Smooth muscle cell (in vitro differentiated cells): ENCODE results near the gene FRMPD1. TPM values are rescaled to one million over a fixed set of nuclear protein-coding genes. Genes with fewer than 3 reads are reported as not detected.

Experiments
- DNase-seq: peaks from one replicate; lab custom pipeline; 2025; ENCODE audit not compliant: unreplicated experiment; lab: John Stamatoyannopoulos, UW
- H2AFZ ChIP-seq: fragments of 200-600 bp; sonication (generic); 2 replicates; pipeline ENCODE4 v1.6.0; 2016; ENCODE audit warnings: antibody characterized with exemption, low read depth, mild to moderate bottlenecking
- H3F3A ChIP-seq: fragments of 200-600 bp; sonication (generic); 2 replicates; pipeline ENCODE4 v1.6.0; 2017; ENCODE audit warnings: antibody characterized with exemption, low read depth
- H3K27ac ChIP-seq: fragments of 200-600 bp; sonication (generic); 2 replicates; pipeline ENCODE4 v1.5.1; 2016; ENCODE audit warnings: low read depth, mild to moderate bottlenecking
- H3K27me3 ChIP-seq: fragments of 200-600 bp; sonication (generic); 2 replicates; pipeline ENCODE4 v1.6.1; 2016; ENCODE audit warnings: low read depth, mild to moderate bottlenecking
- H3K36me3 ChIP-seq: fragments of 200-600 bp; sonication (generic); 2 replicates; pipeline ENCODE4 v1.5.1; 2016; ENCODE audit warnings: low read depth
- H3K4me1 ChIP-seq: fragments of 200-600 bp; sonication (generic); 2 replicates; pipeline ENCODE4 v1.5.1; 2016; ENCODE audit warnings: low read depth
- H3K4me2 ChIP-seq: fragments of 200-600 bp; sonication (generic); 2 replicates; pipeline ENCODE4 v1.6.0; 2016; ENCODE audit warnings: mild to moderate bottlenecking
- H3K4me3 ChIP-seq: fragments of 200-600 bp; sonication (generic); 2 replicates; pipeline ENCODE4 v1.5.1; 2016; ENCODE audit warnings: mild to moderate bottlenecking
- H3K79me2 ChIP-seq: fragments of 200-600 bp; sonication (generic); 2 replicates; pipeline ENCODE4 v1.6.0; 2016; ENCODE audit warnings: low read depth, mild to moderate bottlenecking
- H3K9ac ChIP-seq: fragments of 200-600 bp; sonication (generic); 2 replicates; pipeline ENCODE4 v1.6.0; 2016; ENCODE audit warnings: low read depth
- H3K9me3 ChIP-seq: fragments of 200-600 bp; sonication (generic); replicated peaks from 2 replicates; pipeline ENCODE4 v1.5.1; 2016; ENCODE audit warnings: low read depth
- H4K20me1 ChIP-seq: fragments of 200-600 bp; sonication (generic); 2 replicates; pipeline ENCODE4 v1.6.0; 2016; ENCODE audit warnings: low read depth
- CTCF ChIP-seq: fragments of 200-600 bp; sonication (generic); IDR thresholded peaks from 2 replicates; pipeline ENCODE4 v1.5.1; 2017; ENCODE audit warnings: borderline replicate concordance, mild to moderate bottlenecking, antibody characterized with exemption; ENCODE audit not compliant: insufficient read depth, poor library complexity, severe bottlenecking
- WGBS: methylation state at CpG from one replicate; pipeline ENCODE4 v1.1.7; 2016; ENCODE audit warnings: low lambda C conversion rate; 5-methylcytosine and 5-hydroxymethylcytosine counted together
- polyA plus RNA-seq: library from polyadenylated mRNA; unstranded; fragments of >200 nt; fragmentation: Nextera tagmentation; extraction: Ambion mirVana; gene quantifications from 2 replicates; pipeline ENCODE4 v1.2.1, GENCODE V29; 2016
- total RNA-seq: library from RNA; depleted of rRNA; stranded (reverse); fragments of >200 nt; gene quantifications from 2 replicates; pipeline ENCODE4 v1.2.3, GENCODE V29; 2014

Gene FRMPD1
- total and polyA plus RNA-seq, 2 experiments from 2014 or later, result 0.22 TPM; not detected in 1

GRCh38 chr9:37636511-37637448 lies 14.0 kb upstream of the FRMPD1 start:
- no peak for TF ChIP-seq CTCF
- Histone ChIP-seq H3F3A (no peaks in the 10 kb centered on the region), H2AFZ (no peak overlapping the region), H4K20me1 (no peaks in the 10 kb centered on the region), H3K9ac (no peak overlapping the region), H3K4me1 (no peaks in the 10 kb centered on the region), H3K27me3 (peaks cover 6% of the 10 kb centered on the region), H3K79me2 (no peaks in the 10 kb centered on the region), H3K4me2 (no peak overlapping the region), H3K27ac (no peak overlapping the region), H3K4me3 (no peak overlapping the region), H3K9me3 (no peaks in the 10 kb centered on the region), H3K36me3 (no peaks in the 10 kb centered on the region)
- WGBS, result 96% methylated on average over 39 of the region's 39 CpGs
- no peak for DNase-seq

GRCh38 chr9:37639109-37639762 lies 11.5 kb upstream of the FRMPD1 start:
- WGBS, result 75% methylated on average over 4 of the region's 4 CpGs

GRCh38 chr9:37639841-37640240 lies 10.9 kb upstream of the FRMPD1 start:
- H3K4me1 ChIP-seq, result no peaks in the 10 kb centered on the region
- H3K79me2 ChIP-seq, result no peaks in the 10 kb centered on the region
- H2AFZ ChIP-seq, result no peak overlapping the region
- H3K9ac ChIP-seq, result no peak overlapping the region
- WGBS, result 87% methylated on average over 3 of the region's 3 CpGs
- no peaks in the 10 kb centered on the region for H4K20me1 ChIP-seq
- no peak overlapping the region for H3K4me2 ChIP-seq
- TF ChIP-seq CTCF, result no peak
- H3K36me3 ChIP-seq, result no peaks in the 10 kb centered on the region
- H3K4me3 ChIP-seq, result no peak overlapping the region
- no peak for DNase-seq
- no peak overlapping the region for H3K27ac ChIP-seq
- H3K27me3 ChIP-seq, result peaks cover 36% of the 10 kb centered on the region
- no peaks in the 10 kb centered on the region for H3F3A ChIP-seq
- no peaks in the 10 kb centered on the region for H3K9me3 ChIP-seq

More at GRCh38 chr9:37639109-37639762, 11.5 kb upstream of the FRMPD1 start:
- no peak for TF ChIP-seq CTCF
- DNase-seq, result no peak
- no peak overlapping the region for H3K27ac ChIP-seq
- H3K4me2 ChIP-seq, result no peak overlapping the region
- H3K4me3 ChIP-seq, result no peak overlapping the region
- H4K20me1 ChIP-seq, result no peaks in the 10 kb centered on the region
- no peaks in the 10 kb centered on the region for H3K79me2 ChIP-seq
- H3K36me3 ChIP-seq, result no peaks in the 10 kb centered on the region
- no peaks in the 10 kb centered on the region for H3K4me1 ChIP-seq
- peaks cover 30% of the 10 kb centered on the region for H3K27me3 ChIP-seq
- no peaks in the 10 kb centered on the region for H3K9me3 ChIP-seq
- no peaks in the 10 kb centered on the region for H3F3A ChIP-seq
- no peak overlapping the region for H3K9ac ChIP-seq
- no peak overlapping the region for H2AFZ ChIP-seq
